Aorta (tissue), 5 donors: ENCODE measurements around the gene MECR. TPM values are rescaled to one million over a fixed set of nuclear protein-coding genes. Genes with fewer than 3 reads are reported as not detected.
A peak's percentile ranks its signal among the peaks of the same experiment; 100 is the strongest.

Experiments used
- ATAC-seq: fragments of 200-7000 bp; cut with Tn5 transposase; one replicate; pipeline ENCODE4 v1.9.1; 2022; ENCODE audit warnings: moderate library complexity; ENCODE audit not compliant: low FRiP score
- DNase-seq, 2 donors: peaks; one replicate each; pipeline ENCODE4 v3.0.0-alpha.2; 2020
- H3K27ac ChIP-seq, 2 donors: one replicate each; pipeline ENCODE4 v1.5.1; 2013; ENCODE audit warnings: low read length in 2 of 2, mild to moderate bottlenecking in 2 of 2, moderate library complexity in 2 of 2, control low read depth in 1 of 2, inconsistent platforms in 1 of 2, low read depth in 1 of 2
- H3K27me3 ChIP-seq, 2 donors: one replicate each; pipeline ENCODE4 v1.6.1; 2013; ENCODE audit warnings: control low read depth in 1 of 2, low read length in 1 of 2, mild to moderate bottlenecking in 1 of 2, moderate library complexity in 1 of 2; ENCODE audit not compliant: insufficient read depth in 2 of 2, control insufficient read depth in 1 of 2
- H3K36me3 ChIP-seq, 2 donors: one replicate each; pipeline ENCODE4 v1.6.1; 2013; ENCODE audit warnings: control low read depth in 1 of 2, low read length in 1 of 2, mild to moderate bottlenecking in 1 of 2; ENCODE audit not compliant: insufficient read depth in 2 of 2, control insufficient read depth in 1 of 2
- H3K4me1 ChIP-seq, 2 donors: one replicate each; pipeline ENCODE4 v1.6.1; 2013; ENCODE audit warnings: low read length in 2 of 2, control low read depth in 1 of 2, mild to moderate bottlenecking in 1 of 2, moderate library complexity in 1 of 2; ENCODE audit not compliant: insufficient read depth in 2 of 2, control insufficient read depth in 1 of 2
- H3K4me3 ChIP-seq, 2 donors: one replicate each; pipeline ENCODE4 v1.5.1; 2013; ENCODE audit warnings: low read length in 2 of 2, control low read depth in 1 of 2, mild to moderate bottlenecking in 1 of 2
- H3K9me3 ChIP-seq: one replicate; pipeline ENCODE4 v1.6.1; 2013; ENCODE audit warnings: mild to moderate bottlenecking, low read length; ENCODE audit not compliant: control insufficient read depth
- WGBS, 2 donors: extraction: QIAGEN DNeasy Blood & Tissue Kit; methylation state at CpG; one replicate each; pipeline ENCODE4 v1.1.7; 2013; 5-methylcytosine and 5-hydroxymethylcytosine counted together
- intact Hi-C, 2 donors: fragments of 100-400 bp; cut with DNase I; formaldehyde crosslinking; loops; one replicate each; pipeline versions ENCODE4 v1.14.2 to v1.15.0; 2022
- polyA plus RNA-seq, 2 donors: library from polyadenylated mRNA; stranded (reverse); fragments of 200-250 nt; gene quantifications; one replicate each; pipeline ENCODE4 v1.2.3, GENCODE V29; 2013
- total RNA-seq, 2 donors: library from RNA; stranded (reverse); fragmentation: NEBNext Ultra II Directional; extraction: Animal tissue kit (Norgen Biotek cat#: 25700); gene quantifications; one replicate each; pipeline ENCODE4 v1.2.1, GENCODE V29; 2021
- donor health status: healthy with polysubstance abuse.
- donor health status: Bipolar disorder and iron deficiency.
- donor health status: DM: no; HTN: no; CAD: no.
- donor health status: DM: no; HTN: no; CAD: no.
- donor health status: DM: yes; HTN: yes; CAD: no.

The MECR gene
- total and polyA plus RNA-seq, 4 donors = 14.7 to 22.5 (median 19.4) TPM

- no peaks in the 10 kb centered on the region for H3K27me3 ChIP-seq
- H3K27ac ChIP-seq = no peak overlapping the region
- 89 to 97% methylated on average over 2 of the region's 2 CpGs for WGBS, 2 donors
- no peaks in the 10 kb centered on the region for H3K4me1 ChIP-seq
- intact Hi-C loops = no loop called here
- no peak overlapping the region for H3K4me3 ChIP-seq
- no peaks in the 10 kb centered on the region for H3K36me3 ChIP-seq
- DNase-seq (no peak), ATAC-seq (no peak)
- H3K9me3 ChIP-seq = no peaks in the 10 kb centered on the region
Observed at GRCh38 chr1:29248409-29248808, 17.7 kb upstream of the MECR start.

- H3K27ac ChIP-seq = no peak overlapping the region
- no peaks in the 10 kb centered on the region for H3K36me3 ChIP-seq
- no peak for ATAC-seq
- DNase-seq = peak in 1 of 2 donors; percentile 62
- WGBS, 2 donors = 84 to 86% methylated on average over 8 of the region's 8 CpGs
- intact Hi-C loops = no loop called here
- H3K27me3 ChIP-seq = no peaks in the 10 kb centered on the region
- no peaks in the 10 kb centered on the region for H3K9me3 ChIP-seq
- H3K4me3 ChIP-seq = no peak overlapping the region
- H3K4me1 ChIP-seq = no peaks in the 10 kb centered on the region
Observed at GRCh38 chr1:29247571-29248273, 17.0 kb upstream of the MECR start.

DNA sequence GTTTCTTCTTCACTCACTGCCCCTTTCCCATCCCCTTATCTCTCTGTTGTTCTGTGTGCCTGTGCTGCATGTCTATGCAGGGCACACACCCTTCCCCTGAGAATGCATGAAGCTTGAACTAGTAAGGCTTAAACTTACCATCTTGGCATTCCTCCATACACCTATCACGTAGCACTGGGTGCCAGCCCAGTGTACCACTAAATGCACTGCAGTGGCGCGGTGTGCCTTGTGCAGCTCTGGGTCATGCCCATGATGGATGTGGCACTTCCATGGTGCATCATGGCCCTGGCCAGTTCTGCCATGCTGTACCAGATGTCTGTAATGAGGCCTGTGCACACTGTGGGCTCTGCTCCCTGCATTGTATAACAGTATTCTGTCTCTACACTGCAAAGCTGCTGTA is 16.3 kb upstream of the MECR start:
- no peaks in the 10 kb centered on the region for H3K4me1 ChIP-seq
- H3K27ac ChIP-seq = no peak overlapping the region
- H3K4me3 ChIP-seq = no peak overlapping the region
- intact Hi-C loops = no loop called here
- no peaks in the 10 kb centered on the region for H3K36me3 ChIP-seq
- DNase-seq (peak in 1 of 2 donors; percentile 36), ATAC-seq (no peak)
- H3K9me3 ChIP-seq = no peaks in the 10 kb centered on the region
- 61 to 77% methylated on average over 3 of the region's 3 CpGs for WGBS, 2 donors
- no peaks in the 10 kb centered on the region for H3K27me3 ChIP-seq

DNA sequence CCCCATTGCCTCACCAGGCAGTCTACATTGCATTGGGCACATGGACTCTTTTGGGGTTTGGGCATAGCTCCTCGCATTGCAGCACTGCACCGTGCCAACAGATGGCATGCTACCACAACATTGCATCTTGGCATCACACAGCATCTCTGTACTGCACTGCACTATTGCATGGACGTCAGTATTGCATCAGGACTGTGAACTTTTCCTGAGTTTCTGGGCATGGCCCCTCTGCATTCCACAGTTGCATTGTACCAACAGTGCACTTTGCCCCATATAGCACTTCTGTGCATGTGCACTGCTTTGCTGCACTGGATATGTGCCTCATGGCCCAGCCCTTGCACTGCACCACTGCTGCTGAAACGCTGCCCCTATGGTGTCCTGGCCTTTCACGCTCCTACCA is 15.1 kb upstream of the MECR start:
- ATAC-seq = no peak

GRCh38 chr1:29245261-29245660 is 14.5 kb upstream of the MECR start:
- Histone ChIP-seq H3K4me1 (no peaks in the 10 kb centered on the region), H3K27ac (no peak overlapping the region), H3K9me3 (no peaks in the 10 kb centered on the region), H3K27me3 (no peaks in the 10 kb centered on the region), H3K36me3 (no peaks in the 10 kb centered on the region), H3K4me3 (no peak overlapping the region)
- DNase-seq = no peak
- intact Hi-C loops = no loop called here
- ATAC-seq = no peak
- 85 to 87% methylated on average over 6 of the region's 6 CpGs for WGBS, 2 donors

More for the DNA sequence above, 15.1 kb upstream of the MECR start:
- Histone ChIP-seq H3K27ac (no peak overlapping the region), H3K9me3 (no peaks in the 10 kb centered on the region), H3K27me3 (no peaks in the 10 kb centered on the region), H3K4me3 (no peak overlapping the region), H3K36me3 (no peaks in the 10 kb centered on the region), H3K4me1 (no peaks in the 10 kb centered on the region)
- 55 to 67% methylated on average over 5 of the region's 5 CpGs for whole genome bisulfite sequencing, 2 donors
- intact Hi-C loops = no loop called here
- DNase-seq = no peak

- ATAC-seq = no peak
- DNase-seq = no peak
- intact Hi-C loops = no loop called here
Observed at GRCh38 chr1:29243871-29244200, 13.1 kb upstream of the MECR start.

GRCh38 chr1:29243023-29243870 is 12.5 kb upstream of the MECR start:
- intact Hi-C loops = no loop called here
- Histone ChIP-seq H3K27me3 (no peaks in the 10 kb centered on the region), H3K9me3 (no peaks in the 10 kb centered on the region), H3K27ac (no peak overlapping the region), H3K4me3 (no peak overlapping the region), H3K36me3 (no peaks in the 10 kb centered on the region), H3K4me1 (no peaks in the 10 kb centered on the region)
- 84 to 86% methylated on average over 16 of the region's 16 CpGs for WGBS, 2 donors
- peak in 1 of 2 donors; percentile 63 for DNase-seq
- ATAC-seq = no peak

More at GRCh38 chr1:29243871-29244200, 13.1 kb upstream of the MECR start:
- no peaks in the 10 kb centered on the region for H3K9me3 ChIP-seq
- no peaks in the 10 kb centered on the region for H3K4me1 ChIP-seq
- no peaks in the 10 kb centered on the region for H3K36me3 ChIP-seq
- H3K4me3 ChIP-seq = no peak overlapping the region
- H3K27me3 ChIP-seq = no peaks in the 10 kb centered on the region
- H3K27ac ChIP-seq = no peak overlapping the region
- WGBS, 2 donors = 81 to 84% methylated on average over 3 of the region's 3 CpGs

- ATAC-seq (no peak), DNase-seq (no peak)
- H3K9me3 ChIP-seq = no peaks in the 10 kb centered on the region
- no peak overlapping the region for H3K4me3 ChIP-seq
- no peaks in the 10 kb centered on the region for H3K36me3 ChIP-seq
- no peaks in the 10 kb centered on the region for H3K4me1 ChIP-seq
- H3K27me3 ChIP-seq = no peaks in the 10 kb centered on the region
- intact Hi-C loops = no loop called here
- 94 to 97% methylated on average over 2 of the region's 2 CpGs for WGBS, 2 donors
- H3K27ac ChIP-seq = no peak overlapping the region
Observed at GRCh38 chr1:29240986-29241385, 10.3 kb upstream of the MECR start.

DNA sequence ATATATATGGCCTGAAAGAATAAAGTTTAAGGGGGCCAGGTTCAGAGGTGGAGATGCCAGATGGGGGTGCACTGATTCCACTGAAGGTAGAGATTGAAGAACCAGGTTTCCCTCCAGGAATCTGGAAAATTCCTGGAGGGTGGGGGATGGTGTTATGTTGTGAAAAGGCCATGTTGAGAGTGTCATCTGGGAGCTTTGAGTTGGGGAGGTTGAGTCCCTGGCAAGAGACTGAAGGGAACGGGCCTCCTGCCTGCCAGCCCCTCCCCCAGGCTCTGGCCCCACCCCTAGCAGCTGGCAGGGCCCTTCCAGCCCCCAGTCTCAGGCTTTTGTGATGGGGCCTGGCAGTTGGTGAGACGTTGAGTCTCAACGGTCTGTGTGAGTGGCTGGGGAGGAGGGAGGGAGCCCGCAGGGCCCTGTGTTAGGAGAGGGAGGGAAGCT is 9.7 kb upstream of the MECR start:
- ATAC-seq = no peak
- H3K27me3 ChIP-seq = no peaks in the 10 kb centered on the region
- H3K9me3 ChIP-seq = no peaks in the 10 kb centered on the region
- no peak overlapping the region for H3K4me3 ChIP-seq
- no peaks in the 10 kb centered on the region for H3K4me1 ChIP-seq
- no peak overlapping the region for H3K27ac ChIP-seq
- intact Hi-C loops = no loop called here
- DNase-seq = peak in 1 of 2 donors; percentile 55
- H3K36me3 ChIP-seq = no peaks in the 10 kb centered on the region
- 55 to 62% methylated on average over 4 of the region's 4 CpGs for WGBS, 2 donors
